HG02938 (cell line): Measurements from ENCODE around the gene CPSF3.

ENCODE experiments used
- ATAC-seq: cut with Tn5 transposase; IDR thresholded peaks from one replicate; pipeline ENCODE4 v1.9.1; 2021; ENCODE audit warnings: mild to moderate bottlenecking, moderate library complexity; ENCODE audit not compliant: unreplicated experiment

The CPSF3 gene

DNA sequence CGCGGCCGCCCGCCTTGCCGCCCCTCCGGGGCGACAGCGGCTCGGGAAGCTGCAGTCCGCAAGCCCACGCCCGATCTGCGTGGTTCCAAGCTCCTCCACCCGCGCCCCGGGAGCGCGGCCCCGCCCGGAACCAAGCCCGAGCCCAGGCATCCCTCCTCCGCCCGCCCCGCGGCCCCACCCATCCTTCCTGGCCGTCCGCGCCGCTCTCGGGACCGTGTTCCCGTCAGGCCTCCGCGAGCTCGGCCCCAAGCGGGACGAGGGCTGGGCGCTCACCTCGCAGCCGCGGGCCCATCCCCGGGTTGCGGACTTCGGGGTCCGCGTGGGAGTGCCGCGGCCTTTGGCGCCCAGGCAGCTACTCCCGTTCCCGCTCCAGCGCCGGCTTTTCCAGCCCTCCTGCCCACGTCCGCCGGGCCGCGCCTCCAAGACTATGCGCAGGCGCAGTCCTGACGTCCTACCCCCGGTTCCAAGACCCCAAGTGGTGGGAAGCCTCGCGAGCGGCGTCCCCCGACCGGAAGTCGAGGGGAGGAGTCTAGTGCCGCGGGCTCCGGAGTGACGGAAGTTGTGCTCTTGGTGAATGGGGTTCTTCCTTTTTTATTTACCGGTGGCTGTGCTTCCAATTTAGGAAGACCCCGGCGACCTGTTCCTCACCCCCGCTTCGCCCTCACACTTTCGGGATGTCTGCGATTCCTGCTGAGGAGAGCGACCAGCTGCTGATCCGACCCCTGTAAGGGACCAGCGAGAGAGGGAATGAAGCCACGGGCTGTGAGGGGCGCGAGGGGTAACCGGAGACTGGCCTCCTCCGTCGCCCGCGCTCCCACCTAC, at the start of gene CPSF3, which contains the start of gene ITGB1BP1:
TSS of gene CPSF3 (plus strand) at position 555 of the 822 bp plus-strand sequence. CDS start at position 675, 120 bp downstream.
TSS of gene ITGB1BP1 (minus strand) at position 429 of the 822 bp plus-strand sequence. CDS start 4,831 bp downstream, outside the sequence.
- ATAC-seq, result peak; percentile 84

DNA sequence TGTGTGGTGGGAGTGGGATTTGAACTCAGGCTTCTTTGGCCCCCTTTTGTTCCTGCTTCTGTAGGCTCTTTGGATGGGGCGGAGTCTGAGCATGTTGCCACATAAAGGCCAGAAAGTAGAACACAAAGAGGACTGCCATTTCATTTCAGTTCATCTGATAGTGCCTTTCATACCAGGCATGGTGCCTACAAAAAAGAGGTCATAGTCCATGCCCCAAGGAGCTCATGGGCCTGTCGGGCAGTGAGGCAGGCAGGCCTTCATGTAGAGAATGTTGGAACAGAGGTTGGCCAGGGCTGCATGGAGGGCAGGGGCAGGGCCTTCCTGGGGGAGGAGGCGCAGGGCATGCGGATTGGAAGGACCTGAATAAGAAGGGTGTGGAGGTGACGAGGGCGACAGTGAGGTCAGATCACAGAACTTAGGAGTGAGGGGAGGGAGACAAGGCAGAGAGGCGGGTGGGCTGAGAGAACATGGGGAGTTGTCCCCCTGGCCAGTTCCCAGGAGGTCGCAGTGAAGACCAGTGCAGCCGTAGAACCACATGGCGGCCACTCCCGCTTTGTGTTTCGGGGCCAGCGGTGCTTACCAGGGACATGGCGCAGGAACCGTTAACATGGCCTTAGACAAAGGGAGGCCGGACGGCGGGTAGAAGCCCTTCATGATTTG, 49.3 kb upstream of the CPSF3 start:
- ATAC-seq, result no peak

DNA sequence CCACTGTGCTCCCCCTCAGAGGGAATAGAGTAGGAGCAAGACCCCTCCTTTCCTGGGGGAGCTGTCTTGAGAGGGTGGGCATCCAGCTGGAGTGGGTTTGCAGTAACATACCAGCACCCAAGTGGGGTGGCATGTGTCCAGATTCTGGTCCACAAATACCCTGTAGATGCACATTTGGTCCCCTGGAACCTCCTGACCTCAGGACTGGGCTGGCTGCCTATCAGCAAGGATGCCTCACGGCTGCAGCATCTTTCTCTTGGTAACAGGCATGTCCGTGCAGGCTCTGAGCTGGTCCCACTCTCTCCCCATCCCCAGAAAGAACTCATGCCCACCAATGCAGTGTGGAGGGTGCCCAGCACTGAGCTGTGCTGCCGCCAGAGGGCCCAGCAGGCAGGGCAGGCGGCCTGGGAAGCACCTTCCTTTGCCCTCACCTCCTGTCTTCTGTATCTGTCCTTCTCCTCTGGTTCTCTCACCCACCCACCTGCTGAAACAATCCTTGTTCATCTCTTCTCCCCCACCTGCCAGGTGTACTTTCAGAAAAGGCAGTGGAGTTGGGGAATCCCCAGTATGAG, 47.5 kb upstream of the CPSF3 start:
- no peak for ATAC-seq

DNA sequence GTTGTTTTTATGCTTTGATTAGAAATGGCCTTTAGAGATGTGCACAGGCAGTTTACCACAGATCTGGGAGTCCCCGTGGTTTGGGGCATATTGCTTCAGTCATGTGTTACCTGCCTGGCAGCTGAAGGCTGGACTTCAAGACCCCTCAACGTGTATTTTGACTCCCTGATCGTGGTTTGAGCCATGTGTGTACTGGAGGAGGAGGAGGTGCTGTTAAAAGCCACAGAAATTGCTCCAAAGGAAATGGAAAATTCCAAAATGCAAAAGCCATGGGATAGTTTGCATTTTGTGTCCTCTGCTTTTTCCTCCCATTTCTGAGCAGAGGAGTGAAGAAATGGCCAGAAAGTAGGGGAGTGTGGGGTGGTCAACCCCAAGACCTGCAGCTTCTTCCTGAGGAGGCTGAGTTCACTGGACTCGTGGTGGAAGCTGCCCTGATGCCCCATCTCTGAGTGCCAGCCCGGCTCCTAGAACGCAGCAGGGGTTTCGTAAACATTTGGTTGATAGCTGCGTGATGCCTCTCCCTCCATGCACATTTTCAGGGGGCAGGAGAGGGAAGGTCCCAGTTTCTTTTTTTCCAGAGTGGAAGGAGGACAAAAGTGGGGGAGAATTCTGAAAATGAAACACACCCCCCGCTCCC, 45.9 kb upstream of the CPSF3 start:
- ATAC-seq, result no peak

DNA sequence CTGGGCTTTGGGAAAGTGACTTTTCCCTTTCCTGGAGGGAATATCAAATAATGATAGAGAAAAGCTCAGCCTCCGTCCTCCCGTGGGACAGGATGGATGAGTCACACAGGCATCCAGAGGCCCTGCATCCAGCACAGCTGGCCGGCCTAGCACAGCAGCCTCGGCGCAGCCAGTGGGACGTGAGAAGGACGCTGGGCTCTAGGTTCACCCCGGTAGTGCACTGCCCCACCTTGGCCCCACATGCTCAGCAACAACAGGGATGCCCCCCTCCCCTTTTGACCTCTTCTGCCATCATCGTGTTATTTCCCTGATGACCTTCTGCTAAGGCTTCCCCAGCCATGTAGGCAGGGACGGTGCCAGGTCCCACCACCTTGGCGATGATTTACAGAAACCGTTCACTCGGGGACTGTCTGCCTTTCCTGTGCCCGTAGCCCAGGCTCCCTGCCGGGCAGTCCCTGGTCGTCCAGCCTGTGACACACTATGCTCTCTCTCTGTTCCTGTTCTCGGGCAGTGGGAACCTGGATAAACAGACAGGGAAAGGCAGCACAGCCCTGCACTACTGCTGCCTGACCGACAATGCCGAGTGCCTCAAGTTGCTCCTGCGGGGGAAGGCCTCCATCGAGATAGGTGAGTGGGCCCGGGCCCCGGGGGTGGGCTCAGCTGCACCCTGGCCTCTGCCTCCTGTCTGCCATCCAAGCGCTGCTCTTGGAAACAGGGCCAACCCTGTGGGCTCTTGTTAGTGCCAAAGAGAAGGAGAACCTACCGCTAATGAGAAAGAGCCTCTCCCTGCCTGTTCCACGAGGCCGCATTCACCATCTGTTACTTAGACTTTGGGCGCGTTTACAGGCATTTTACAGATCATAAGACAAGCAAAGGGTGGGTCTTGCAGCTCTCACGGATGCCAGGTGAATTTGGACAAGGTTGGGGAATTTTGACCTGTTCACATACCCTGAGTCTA, 44.7 kb upstream of the CPSF3 start:
- ATAC-seq, result no peak

DNA sequence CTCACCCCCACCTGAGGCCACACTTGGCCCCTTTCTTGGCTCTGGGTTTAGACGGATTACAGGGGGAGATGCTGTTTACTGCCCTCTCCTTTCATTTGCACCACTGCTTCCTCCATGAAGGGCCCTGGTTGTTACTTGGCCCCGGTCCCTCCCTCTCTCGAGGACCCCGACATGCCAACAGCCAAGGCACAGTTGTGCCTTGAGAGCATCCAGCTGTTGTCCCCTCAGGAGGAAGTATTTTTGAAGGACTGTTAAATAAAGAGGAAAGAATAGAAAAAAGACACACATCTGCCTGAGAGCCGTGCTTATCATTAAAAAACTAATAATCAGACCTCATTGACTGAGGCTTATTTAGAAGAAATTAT, 44.1 kb upstream of the CPSF3 start:
- ATAC-seq, result no peak

DNA sequence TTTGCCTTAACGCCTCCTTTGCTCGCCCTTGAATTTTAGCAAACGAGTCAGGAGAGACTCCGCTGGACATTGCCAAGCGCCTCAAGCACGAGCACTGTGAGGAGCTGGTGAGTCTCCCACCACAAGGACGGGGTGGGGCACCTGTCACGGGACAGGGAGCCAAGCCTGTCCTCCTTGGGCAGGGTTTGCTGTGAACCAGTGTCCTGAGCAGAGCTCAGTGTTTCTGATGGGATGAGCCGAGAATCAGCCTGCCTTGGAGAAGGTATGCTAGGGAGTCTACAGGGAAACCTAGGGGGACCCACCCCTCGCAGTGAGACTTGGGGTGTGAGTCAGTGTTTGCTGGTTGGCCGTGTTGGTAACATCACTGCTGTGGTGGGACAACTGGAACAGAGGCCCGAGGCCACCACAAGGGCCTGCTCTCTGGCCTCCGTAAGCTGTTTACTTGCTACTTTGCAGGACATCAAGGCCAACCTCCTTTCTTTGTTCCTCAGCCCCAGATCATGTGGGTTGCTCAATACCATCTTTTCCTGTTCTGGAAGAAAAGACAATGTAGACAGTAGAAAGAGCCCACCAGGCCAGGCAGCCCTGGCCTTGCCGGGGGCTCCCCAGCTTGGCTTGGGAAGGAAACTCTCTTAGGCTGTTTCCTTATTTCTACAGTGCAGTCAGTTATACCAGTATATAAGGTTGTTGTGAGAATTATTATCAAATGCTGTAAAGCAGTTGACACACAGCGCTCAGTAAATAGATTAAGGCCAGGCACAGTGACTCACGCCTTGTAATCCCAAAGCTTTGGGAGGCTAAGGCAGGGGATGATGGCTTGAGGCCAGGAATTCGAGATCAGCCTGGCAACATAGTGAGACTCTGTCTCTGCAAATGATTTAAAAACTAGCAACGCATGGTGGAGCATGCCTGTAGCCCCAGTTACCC, 42.5 kb upstream of the CPSF3 start:
- ATAC-seq, result no peak

DNA sequence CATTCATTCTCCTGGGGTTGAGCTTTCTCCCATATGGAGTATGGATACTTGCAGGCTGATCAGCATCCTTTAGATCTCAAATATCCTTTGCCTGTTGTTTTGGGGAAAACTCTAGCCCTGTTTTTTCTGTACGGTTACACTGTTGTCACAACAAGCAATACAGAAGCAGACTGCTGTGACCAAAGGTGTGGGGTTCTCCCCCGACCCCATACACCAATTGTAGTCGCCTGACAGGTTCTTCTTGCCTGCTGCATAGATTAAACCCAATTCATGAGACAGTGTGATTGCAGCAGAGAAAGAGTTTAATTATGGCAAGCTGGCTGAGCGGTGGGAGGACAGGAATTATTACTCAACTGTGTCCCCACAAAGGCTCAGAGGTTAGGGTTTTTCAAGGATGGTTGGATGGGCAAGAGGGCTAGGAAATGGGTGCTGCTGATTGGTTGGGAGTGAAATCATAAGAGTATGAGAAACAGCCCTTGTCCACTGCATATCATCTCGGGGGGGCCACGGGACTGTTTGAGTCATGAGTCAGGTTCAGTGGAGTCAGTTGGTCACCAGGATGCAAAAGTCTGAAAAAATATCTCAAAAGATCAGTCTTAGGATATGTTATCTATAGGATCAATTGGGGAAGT, 40.7 kb upstream of the CPSF3 start:
- ATAC-seq, result no peak

DNA sequence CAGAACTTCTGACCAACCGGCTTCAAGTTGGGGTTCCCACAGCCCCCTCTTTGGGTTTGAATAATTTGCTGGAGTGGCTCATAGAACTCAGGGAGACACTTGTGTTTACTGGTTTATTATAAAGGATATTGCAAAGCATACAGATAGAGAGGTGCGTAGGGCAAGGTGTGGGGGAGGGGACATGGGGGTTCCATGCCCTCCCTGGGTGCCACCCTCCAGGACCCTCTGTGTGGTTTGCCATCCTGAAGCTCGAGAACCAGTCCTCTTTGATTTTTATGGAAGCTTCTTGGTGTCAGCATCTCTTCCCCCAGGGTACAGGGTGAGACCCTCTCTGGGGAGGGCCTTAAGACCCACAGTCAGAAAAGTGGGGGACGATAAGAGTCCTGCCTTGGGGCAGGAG, 38.9 kb upstream of the CPSF3 start:
- ATAC-seq, result no peak

DNA sequence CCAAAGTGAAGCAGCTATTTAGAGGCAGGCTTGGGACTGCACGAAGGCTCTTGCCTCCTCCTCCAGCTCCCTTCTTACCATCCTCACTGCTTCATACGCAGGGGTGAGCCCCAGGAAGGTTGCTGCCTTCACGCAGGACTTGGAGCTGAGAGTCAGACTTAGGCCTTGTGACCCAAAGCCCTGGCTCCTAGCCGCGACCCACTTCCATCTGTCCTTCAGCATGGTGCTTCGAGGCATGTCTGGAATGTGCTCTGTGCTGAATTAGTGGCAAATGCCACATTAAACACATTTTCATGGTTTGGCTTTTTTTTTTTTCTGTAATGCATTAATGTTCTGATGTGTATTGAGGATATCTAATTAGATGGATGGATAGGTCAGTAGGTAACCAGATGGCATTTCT, 37.6 kb upstream of the CPSF3 start:
- no peak for ATAC-seq

DNA sequence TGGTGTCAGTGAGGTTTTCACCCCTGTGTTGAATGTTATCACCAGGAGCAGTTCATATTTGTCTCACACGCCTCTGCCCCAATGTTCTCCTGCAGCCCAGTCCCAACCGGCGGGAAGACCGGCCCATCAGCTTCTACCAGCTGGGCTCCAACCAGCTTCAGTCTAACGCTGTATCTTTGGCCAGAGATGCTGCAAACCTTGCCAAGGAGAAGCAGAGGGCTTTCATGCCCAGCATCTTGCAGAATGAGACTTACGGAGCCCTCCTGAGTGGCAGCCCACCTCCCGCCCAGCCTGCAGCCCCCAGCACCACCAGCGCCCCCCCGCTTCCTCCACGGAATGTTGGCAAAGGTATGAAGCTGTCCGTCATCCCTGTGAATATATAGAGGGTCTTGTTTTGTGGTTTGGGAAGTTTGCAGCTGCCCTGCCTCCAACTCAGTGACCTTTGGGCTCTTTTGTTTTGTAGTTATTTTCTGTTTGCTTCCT, 35.2 kb upstream of the CPSF3 start:
- no peak for ATAC-seq

DNA sequence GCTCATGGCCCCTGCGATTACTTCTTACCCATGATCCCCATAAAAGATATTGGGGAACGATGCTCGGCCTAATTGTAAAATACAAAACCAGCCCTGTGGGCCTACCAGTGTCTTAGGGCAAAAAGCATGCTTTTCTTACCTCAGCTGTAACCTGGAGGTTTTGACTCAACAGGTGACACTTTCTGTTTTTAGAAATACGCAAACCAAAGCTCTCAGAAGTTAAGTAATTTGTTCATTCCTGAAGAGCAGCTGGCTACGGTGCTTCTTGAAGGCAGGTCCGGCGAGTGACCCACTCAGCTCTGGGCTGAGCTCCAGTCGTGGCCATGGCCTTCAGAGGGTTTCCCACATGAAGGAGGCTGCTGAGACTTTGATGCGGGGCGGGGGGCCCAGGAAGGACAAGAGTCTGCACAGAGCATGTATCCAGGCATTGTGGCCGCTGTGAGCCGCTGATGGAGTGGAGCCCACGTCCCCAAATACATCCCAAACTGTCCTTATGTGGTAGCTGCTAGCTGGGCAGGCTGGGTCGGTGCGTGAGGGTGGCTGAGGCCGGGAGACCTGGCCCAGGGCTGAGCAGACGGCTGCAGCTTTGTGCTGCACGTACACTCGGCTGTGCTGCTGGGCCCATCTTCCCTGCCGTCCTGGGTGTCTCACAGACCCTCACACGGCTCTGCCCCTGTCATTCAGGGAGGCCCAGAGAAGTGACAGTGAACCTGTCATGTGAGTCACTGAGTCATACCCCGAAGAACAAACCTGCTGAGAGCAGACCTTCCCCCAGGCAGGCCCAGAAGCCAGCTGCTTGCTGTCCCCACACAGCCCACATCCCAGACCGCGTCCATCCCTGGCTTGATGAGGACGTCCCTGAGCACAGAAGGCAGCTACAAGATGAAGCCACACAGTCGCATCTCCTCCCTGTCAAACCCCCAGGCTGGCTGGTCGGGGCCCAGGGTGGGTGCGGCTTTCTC, 34.2 kb upstream of the CPSF3 start:
- no peak for ATAC-seq

DNA sequence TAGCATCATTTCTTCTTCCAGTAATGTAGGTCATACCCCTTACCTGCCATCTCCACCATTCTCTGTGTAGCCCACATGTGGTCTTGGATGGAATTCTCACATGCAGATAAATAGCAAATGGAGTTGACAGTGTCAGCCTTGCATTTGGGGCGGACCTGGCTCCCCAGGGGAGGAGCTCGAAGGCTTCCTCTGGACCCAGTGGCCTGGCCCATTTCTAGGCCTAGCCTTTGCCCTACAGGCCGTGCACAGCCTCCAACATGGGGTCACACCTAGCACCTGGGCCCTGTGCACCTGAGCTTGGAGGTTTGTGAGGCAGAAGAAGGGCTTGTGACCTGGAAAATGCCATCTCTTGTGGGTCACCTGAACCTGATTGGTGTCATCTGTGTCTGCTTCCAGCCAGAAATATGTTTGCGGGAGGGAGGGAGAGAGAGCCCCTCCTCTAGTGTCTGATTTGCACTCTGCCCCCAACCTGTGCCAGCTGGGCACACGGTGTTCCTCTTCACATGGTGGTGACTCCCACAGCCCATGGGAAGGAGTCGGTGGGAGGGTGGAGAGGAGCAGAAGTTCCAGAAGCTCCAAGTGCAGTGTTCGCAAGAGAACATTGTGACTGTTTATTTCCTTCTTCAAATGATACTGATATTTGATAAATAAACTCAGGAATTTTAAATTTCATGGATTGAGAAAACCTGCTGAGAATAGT, 33.2 kb upstream of the CPSF3 start:
- ATAC-seq, result no peak

DNA sequence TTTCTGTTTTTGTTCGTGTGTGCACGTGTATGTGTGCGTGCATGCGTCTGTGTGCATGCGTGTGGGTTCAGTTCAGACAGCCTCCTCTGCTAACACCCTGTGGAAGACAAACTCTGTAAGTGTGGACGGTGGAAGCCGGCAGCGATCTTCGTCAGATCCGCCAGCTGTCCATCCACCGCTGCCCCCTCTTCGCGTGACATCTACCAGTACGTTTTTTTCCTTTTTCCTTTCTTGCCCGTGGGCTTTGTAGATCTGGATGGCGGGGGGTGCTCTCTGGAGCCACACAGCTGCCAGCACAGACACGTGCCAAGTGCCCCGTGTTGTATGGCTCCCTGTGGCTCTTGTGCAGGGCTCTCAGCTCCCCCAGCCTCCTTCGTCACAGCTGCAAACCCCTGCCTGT, 32.5 kb upstream of the CPSF3 start:
- no peak for ATAC-seq

DNA sequence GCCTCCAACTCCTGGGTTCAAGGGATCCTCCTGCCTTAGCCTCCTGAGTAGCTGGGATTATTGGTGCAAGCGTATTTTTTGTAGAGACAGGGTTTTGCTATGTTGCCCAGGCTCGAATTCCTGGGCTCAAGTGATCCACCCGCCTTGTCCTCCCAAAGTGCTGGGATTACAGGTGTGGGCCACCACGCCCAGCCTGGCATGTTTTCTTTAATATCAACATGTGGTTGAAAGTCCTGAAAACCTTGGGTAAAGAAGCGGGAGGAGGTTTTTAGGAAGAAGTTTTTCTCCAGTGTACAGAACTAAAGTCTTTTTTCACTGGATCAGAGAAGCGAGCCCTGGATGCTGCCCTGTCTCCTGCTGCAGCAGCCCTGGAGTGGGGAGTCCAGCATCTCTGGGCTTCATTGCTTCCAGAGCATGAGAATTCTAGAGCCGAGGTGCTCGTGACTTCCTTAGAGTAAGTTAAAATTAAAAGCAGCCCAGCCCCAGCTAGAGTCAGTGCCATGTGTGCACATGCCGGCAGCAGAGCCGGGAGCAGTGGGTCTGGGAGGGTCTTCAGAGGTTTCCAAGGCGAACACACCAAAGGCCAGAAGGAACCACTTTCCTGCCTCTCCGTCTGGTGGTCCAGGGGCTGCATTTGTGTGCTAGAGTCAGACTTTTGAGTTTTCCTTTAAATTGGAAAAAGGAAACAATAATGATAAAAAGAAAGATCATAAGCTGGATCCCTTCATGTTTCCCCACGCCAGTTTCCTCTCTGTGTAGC, 31.3 kb upstream of the CPSF3 start:
- no peak for ATAC-seq
